K562 (cell line): ENCODE data around the gene EFCAB12. TPM values are rescaled to one million over a fixed set of nuclear protein-coding genes. Genes with fewer than 3 reads are reported as not detected.

Experiments
- ATAC-seq: fragments of 200-7000 bp; cut with Tn5 transposase; 3 replicates; pipeline ENCODE4 v1.9.1; 2020; ENCODE audit warnings: moderate library complexity
- BruUV-seq: library from RNA; stranded (reverse); fragments of 400-500 nt; replicated peaks from 2 replicates; lab custom pipeline; 2021; lab: Mats Ljungman, UMichigan
- CTCF ChIA-PET: fragments of 300-600 bp; formaldehyde crosslinking; extraction: SDS; loops from one replicate; lab custom pipeline; 2021; ENCODE audit warnings: low intra/inter-chr PET ratio; lab: Yijun Ruan, JAX
- POLR2A ChIA-PET: fragments of 300-600, 350-650 bp; sonication (Branson Sonifier 250); formaldehyde crosslinking; extraction: SDS; loops from one replicate; lab custom pipeline; 2021; ENCODE audit warnings: antibody characterized with exemption, inconsistent platforms; lab: Yijun Ruan, JAX
- DNase-seq, 4 experiments: peaks; one replicate each; pipeline versions ENCODE4 v3.0.0 to v3.0.0-alpha.2; 2011 to 2018; ENCODE audit warnings: low spot score in 3 of 4, mixed read lengths in 3 of 4; ENCODE audit errors: extremely low read depth in 1 of 4
- FAIRE-seq: peaks from 2 replicates; lab custom pipeline; 2011; peaks lifted over from hg19 to GRCh38; lab: Jason Lieb, UNC
- H2AFZ ChIP-seq: 2 replicates; pipeline ENCODE4 v1.6.0; 2011; ENCODE audit warnings: low read depth, low read length, control low read depth, inconsistent platforms
- H3K27ac ChIP-seq: fragments of 200-600 bp; 3 replicates; pipeline ENCODE4 v1.8.0; 2011; ENCODE audit warnings: low read depth, mild to moderate bottlenecking, control low read depth, inconsistent platforms, low read length, moderate library complexity, mixed read lengths; ENCODE audit errors: extremely low read depth
- H3K27me3 ChIP-seq, 2 experiments: fragments of 300-600 bp in 1 of 2; 2 replicates in 1 of 2; 3 replicates in 1 of 2; pipeline versions ENCODE4 v1.6.0 to v1.8.0; 2011; ENCODE audit warnings: inconsistent platforms in 2 of 2, low read length in 2 of 2, mild to moderate bottlenecking in 1 of 2, mixed read lengths in 1 of 2, moderate library complexity in 1 of 2; ENCODE audit not compliant: control insufficient read depth in 2 of 2, insufficient read depth in 2 of 2
- H3K36me3 ChIP-seq: fragments of 300-600 bp; 3 replicates; pipeline ENCODE4 v1.8.0; 2011; ENCODE audit warnings: mild to moderate bottlenecking, low read length, inconsistent platforms; ENCODE audit not compliant: control insufficient read depth, insufficient read depth
- H3K4me1 ChIP-seq, 2 experiments: fragments of 200-600 bp in 1 of 2; replicated peaks in 1 of 2; 2 replicates in 1 of 2; 3 replicates in 1 of 2; pipeline versions ENCODE4 v1.5.1 to v1.8.0; 2011; ENCODE audit warnings: inconsistent platforms in 2 of 2, low read length in 2 of 2, mild to moderate bottlenecking in 1 of 2, mixed read lengths in 1 of 2, moderate library complexity in 1 of 2; ENCODE audit not compliant: control insufficient read depth in 2 of 2, insufficient read depth in 2 of 2
- H3K4me2 ChIP-seq: 2 replicates; pipeline ENCODE4 v1.6.1; 2011; ENCODE audit warnings: low read length, control low read depth, inconsistent platforms, mixed read lengths; ENCODE audit not compliant: insufficient read depth
- H3K4me3 ChIP-seq: fragments of 200-600 bp; sonication (generic), shearing (Covaris generic); 2 replicates; pipeline ENCODE4 v1.5.1; 2016; ENCODE audit warnings: control low read depth, inconsistent platforms
- H3K79me2 ChIP-seq: fragments of 200-600 bp; 3 replicates; pipeline ENCODE4 v1.8.0; 2011; ENCODE audit warnings: low read length, inconsistent platforms; ENCODE audit not compliant: control insufficient read depth, insufficient read depth
- H3K9ac ChIP-seq, 2 experiments: 2 replicates each; pipeline versions ENCODE4 v1.6.0 to v1.6.1; 2011; ENCODE audit warnings: low read depth in 2 of 2, low read length in 2 of 2, control low read depth in 1 of 2, inconsistent platforms in 1 of 2, mild to moderate bottlenecking in 1 of 2, mixed read lengths in 1 of 2; ENCODE audit not compliant: insufficient read depth in 1 of 2
- H3K9me1 ChIP-seq: one replicate; pipeline ENCODE4 v1.6.0; 2011; ENCODE audit warnings: inconsistent platforms, mild to moderate bottlenecking, low read length, moderate library complexity; ENCODE audit not compliant: control insufficient read depth, insufficient read depth
- H3K9me3 ChIP-seq: replicated peaks from 2 replicates; pipeline ENCODE4 v1.5.1; 2011; ENCODE audit warnings: low read depth, low read length, inconsistent platforms; ENCODE audit not compliant: control insufficient read depth, insufficient read depth
- H4K20me1 ChIP-seq: replicated peaks from 2 replicates; pipeline ENCODE4 v1.6.1; 2011; ENCODE audit warnings: low read length, inconsistent platforms, mixed read lengths; ENCODE audit not compliant: control insufficient read depth, insufficient read depth
- CGGBP1 ChIP-seq: fragments of 250-450 bp; sonication (Bioruptor Pico); IDR thresholded peaks from 2 replicates; pipeline ENCODE4 v1.9.0; 2021; ENCODE audit warnings: mild to moderate bottlenecking
- HEY1 ChIP-seq: fragments of 250-450 bp; sonication (Bioruptor Pico); IDR thresholded peaks from 2 replicates; pipeline ENCODE4 v1.5.0; 2020; ENCODE audit warnings: mild to moderate bottlenecking, moderate library complexity, borderline replicate concordance
- HLTF ChIP-seq: fragments of 450-650 bp; IDR thresholded peaks from 2 replicates; pipeline ENCODE4 v1.6.1; 2016
- PCBP2 ChIP-seq: fragments of 200-400 bp; formaldehyde crosslinking; IDR thresholded peaks from 2 replicates; pipeline ENCODE4 v1.6.1; 2018; ENCODE audit warnings: low read length, low read depth, mild to moderate bottlenecking, moderate library complexity; ENCODE audit not compliant: poor library complexity, severe bottlenecking
- POLR2H ChIP-seq: IDR thresholded peaks from 2 replicates; pipeline ENCODE4 v1.6.1; 2016; ENCODE audit warnings: missing genetic modification characterization, low read depth, mild to moderate bottlenecking, control low read depth, missing compliant biosample characterization, moderate library complexity
- SIN3B ChIP-seq: fragments of 450-650 bp; IDR thresholded peaks from 2 replicates; pipeline ENCODE4 v1.6.1; 2017; ENCODE audit warnings: low read depth, mild to moderate bottlenecking, moderate library complexity
- STAT5B ChIP-seq: fragments of 250-450 bp; sonication (Bioruptor Pico); IDR thresholded peaks from 2 replicates; pipeline ENCODE4 v1.8.0; 2021; ENCODE audit warnings: mild to moderate bottlenecking, inconsistent platforms
- TFAM ChIP-seq: fragments of 250-450 bp; sonication (Bioruptor Pico); conservative IDR thresholded peaks from 2 replicates; pipeline ENCODE4 v1.5.0; 2021; ENCODE audit warnings: mild to moderate bottlenecking, moderate library complexity
- ZFP1 ChIP-seq: fragments of 450-650 bp; formaldehyde crosslinking; IDR thresholded peaks from 2 replicates; pipeline ENCODE4 v1.4.0; 2020; ENCODE audit warnings: mild to moderate bottlenecking, mixed read lengths
- ZFPM2 ChIP-seq: fragments of 250-450 bp; sonication (Bioruptor Pico); IDR thresholded peaks from 2 replicates; pipeline ENCODE4 v1.5.1; 2022; ENCODE audit warnings: mild to moderate bottlenecking
- ZNF408 ChIP-seq: fragments of 250-450 bp; sonication (Bioruptor Pico); IDR thresholded peaks from 2 replicates; pipeline ENCODE4 v1.4.0; 2020; ENCODE audit warnings: low read depth, mild to moderate bottlenecking, moderate library complexity
- ZNF707 ChIP-seq: fragments of 250-450 bp; sonication (Bioruptor Pico); conservative IDR thresholded peaks from 2 replicates; pipeline ENCODE4 v1.8.0; 2022; ENCODE audit warnings: inconsistent platforms, mild to moderate bottlenecking, moderate library complexity
- WGBS: fragments of 100-300 bp; shearing (Covaris generic); methylation state at CpG from one replicate; pipeline ENCODE4 v1.1.6; 2016; ENCODE audit warnings: low coverage, mixed read lengths; ENCODE audit not compliant: insufficient coverage; ENCODE audit errors: missing lambda C conversion rate; 5-methylcytosine and 5-hydroxymethylcytosine counted together
- in situ Hi-C: fragments of 300-500 bp; cut with MboI; formaldehyde crosslinking; loops from 4 replicates; pipeline ENCODE4 v1.15.0; 2018; ENCODE audit warnings: inconsistent platforms, mixed read lengths
- intact Hi-C: fragments of 100-400 bp; cut with micrococcal nuclease; formaldehyde crosslinking; loops from 2 replicates; pipeline ENCODE4 v1.14.2; 2022
- polyA plus RNA-seq, 8 experiments: library from polyadenylated mRNA; depleted of rRNA in 4 of 8; stranded (reverse) in 5 of 8; unstranded in 3 of 8; fragments of >200 nt; fragmentation: Nextera tagmentation in 2 of 8; fragmentation: Illumina TruSeq in 1 of 8; extraction: Ambion mirVana in 2 of 8; extraction: Trizol in 1 of 8; gene quantifications; 2 replicates each; pipeline versions ENCODE4 v1.2.1 to v1.2.3, GENCODE V29; 2011 to 2014; ENCODE audit warnings: inconsistent platforms in 1 of 8, missing spikeins in 1 of 8
- total RNA-seq, 7 experiments: library from RNA; depleted of rRNA in 6 of 7; stranded (reverse); fragments of >200 nt in 6 of 7; fragmentation: Illumina TruSeq in 2 of 7; extraction: Trizol in 2 of 7; gene quantifications; 2 replicates each; pipeline versions ENCODE4 v1.2.1 to v1.2.3, GENCODE V29; 2011 to 2021; ENCODE audit warnings: low replicate concordance in 1 of 7
- TF ChIP-seq, protein P1 (sequence below): fragments of 200-800 bp; sonication (Bioruptor generic); IDR thresholded peaks from 2 replicates; pipeline ENCODE4 v1.6.1; 2016; ENCODE audit warnings: missing genetic modification characterization, missing compliant biosample characterization
- TF ChIP-seq, protein P2 (sequence below): fragments of 450-650 bp; IDR thresholded peaks from 2 replicates; pipeline ENCODE4 v1.6.1; 2014; ENCODE audit warnings: low read depth, mild to moderate bottlenecking, moderate library complexity, borderline replicate concordance

The EFCAB12 gene
- total and polyA plus RNA-seq, 9 of the 15 experiments (the other 6 are each of a cell fraction or from before 2014, with no cell fraction given): 0.08 to 0.95 (median 0.56) TPM; not detected in 1

DNA sequence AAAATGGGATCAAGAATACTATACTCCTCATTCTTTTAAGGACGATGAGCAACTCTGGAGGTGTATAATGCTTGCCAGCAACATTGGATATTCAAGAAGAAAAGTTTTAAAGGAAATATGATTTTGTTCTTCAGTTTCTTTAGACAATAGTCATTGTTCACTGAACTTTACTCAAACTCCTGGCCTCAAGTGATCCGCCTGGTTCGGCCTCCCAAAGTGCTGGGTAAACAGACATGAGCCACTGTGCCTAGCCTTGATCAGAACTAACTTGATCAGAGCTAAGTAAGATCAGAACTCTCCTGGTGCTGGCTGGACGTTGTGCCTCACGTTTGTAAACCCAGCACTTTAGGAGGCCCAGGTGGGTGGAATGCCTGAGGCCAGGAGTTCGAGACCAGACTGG, 12.6 kb downstream of the EFCAB12 start:
- Histone ChIP-seq H3K9me3 (no peaks in the 10 kb centered on the region), H3K9me1 (no peaks in the 10 kb centered on the region), H3K27me3 (no peaks in the 10 kb centered on the region), H2AFZ (no peak overlapping the region), H3K27ac (no peak overlapping the region; the same call in 2 of the 3 replicates), H3K79me2 (no peaks in the 10 kb centered on the region), H3K4me1 (peaks cover 26 to 43% of the 10 kb centered on the region in 2 experiments), H3K9ac (0 out of 4 replicates have a peak overlapping the region, but pooled peaks of 1 of the 2 experiments have one; percentile 26), H3K36me3 (no peaks in the 10 kb centered on the region), H4K20me1 (no peaks in the 10 kb centered on the region), H3K4me2 (no peak overlapping the region), H3K4me3 (no peak overlapping the region)
- no TSS peak for BruUV-seq
- intact Hi-C loops: loop anchor here (10.0 kb wide), 1 partner anchor 91 kb away; no protein-coding TSS in a partner anchor
- ATAC-seq: no peak
- FAIRE-seq: no peak
- DNase-seq: no peak
- ChIA-PET POLR2A (interaction anchor here (0.7 kb wide), 1 partner anchor 149 kb away, joined by 3 read pairs; no protein-coding TSS in a partner anchor), CTCF (interaction anchor here (0.6 kb wide), 1 partner anchor 23 kb away, joined by 3 read pairs; no protein-coding TSS in a partner anchor)
- 61% methylated on average over 5 of the region's 6 CpGs for WGBS
- in situ Hi-C loops: no loop called here
- TF ChIP-seq, protein P1, sequence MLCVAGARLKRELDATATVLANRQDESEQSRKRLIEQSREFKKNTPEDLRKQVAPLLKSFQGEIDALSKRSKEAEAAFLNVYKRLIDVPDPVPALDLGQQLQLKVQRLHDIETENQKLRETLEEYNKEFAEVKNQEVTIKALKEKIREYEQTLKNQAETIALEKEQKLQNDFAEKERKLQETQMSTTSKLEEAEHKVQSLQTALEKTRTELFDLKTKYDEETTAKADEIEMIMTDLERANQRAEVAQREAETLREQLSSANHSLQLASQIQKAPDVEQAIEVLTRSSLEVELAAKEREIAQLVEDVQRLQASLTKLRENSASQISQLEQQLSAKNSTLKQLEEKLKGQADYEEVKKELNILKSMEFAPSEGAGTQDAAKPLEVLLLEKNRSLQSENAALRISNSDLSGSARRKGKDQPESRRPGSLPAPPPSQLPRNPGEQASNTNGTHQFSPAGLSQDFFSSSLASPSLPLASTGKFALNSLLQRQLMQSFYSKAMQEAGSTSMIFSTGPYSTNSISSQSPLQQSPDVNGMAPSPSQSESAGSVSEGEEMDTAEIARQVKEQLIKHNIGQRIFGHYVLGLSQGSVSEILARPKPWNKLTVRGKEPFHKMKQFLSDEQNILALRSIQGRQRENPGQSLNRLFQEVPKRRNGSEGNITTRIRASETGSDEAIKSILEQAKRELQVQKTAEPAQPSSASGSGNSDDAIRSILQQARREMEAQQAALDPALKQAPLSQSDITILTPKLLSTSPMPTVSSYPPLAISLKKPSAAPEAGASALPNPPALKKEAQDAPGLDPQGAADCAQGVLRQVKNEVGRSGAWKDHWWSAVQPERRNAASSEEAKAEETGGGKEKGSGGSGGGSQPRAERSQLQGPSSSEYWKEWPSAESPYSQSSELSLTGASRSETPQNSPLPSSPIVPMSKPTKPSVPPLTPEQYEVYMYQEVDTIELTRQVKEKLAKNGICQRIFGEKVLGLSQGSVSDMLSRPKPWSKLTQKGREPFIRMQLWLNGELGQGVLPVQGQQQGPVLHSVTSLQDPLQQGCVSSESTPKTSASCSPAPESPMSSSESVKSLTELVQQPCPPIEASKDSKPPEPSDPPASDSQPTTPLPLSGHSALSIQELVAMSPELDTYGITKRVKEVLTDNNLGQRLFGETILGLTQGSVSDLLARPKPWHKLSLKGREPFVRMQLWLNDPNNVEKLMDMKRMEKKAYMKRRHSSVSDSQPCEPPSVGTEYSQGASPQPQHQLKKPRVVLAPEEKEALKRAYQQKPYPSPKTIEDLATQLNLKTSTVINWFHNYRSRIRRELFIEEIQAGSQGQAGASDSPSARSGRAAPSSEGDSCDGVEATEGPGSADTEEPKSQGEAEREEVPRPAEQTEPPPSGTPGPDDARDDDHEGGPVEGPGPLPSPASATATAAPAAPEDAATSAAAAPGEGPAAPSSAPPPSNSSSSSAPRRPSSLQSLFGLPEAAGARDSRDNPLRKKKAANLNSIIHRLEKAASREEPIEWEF (CRISPR knock-in tag): no peak
- TF ChIP-seq CGGBP1 (CRISPR knock-in tag) (no peak), PCBP2 (no peak), ZNF707 (CRISPR knock-in tag) (no peak), ZNF408 (no peak), STAT5B (CRISPR knock-in tag) (no peak), HLTF (no peak), POLR2H (tag) (no peak), SIN3B (no peak), ZFP1 (no peak), ZFPM2 (no peak), TFAM (no peak), HEY1 (no peak)
- TF ChIP-seq, protein P2, sequence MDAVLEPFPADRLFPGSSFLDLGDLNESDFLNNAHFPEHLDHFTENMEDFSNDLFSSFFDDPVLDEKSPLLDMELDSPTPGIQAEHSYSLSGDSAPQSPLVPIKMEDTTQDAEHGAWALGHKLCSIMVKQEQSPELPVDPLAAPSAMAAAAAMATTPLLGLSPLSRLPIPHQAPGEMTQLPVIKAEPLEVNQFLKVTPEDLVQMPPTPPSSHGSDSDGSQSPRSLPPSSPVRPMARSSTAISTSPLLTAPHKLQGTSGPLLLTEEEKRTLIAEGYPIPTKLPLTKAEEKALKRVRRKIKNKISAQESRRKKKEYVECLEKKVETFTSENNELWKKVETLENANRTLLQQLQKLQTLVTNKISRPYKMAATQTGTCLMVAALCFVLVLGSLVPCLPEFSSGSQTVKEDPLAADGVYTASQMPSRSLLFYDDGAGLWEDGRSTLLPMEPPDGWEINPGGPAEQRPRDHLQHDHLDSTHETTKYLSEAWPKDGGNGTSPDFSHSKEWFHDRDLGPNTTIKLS: no peak
